IMR-90 (cell line): Measurements from ENCODE around the gene SERPINA10. TPM values are rescaled to one million over a fixed set of nuclear protein-coding genes. Genes with fewer than 3 reads are reported as not detected.

Experiments used
- ATAC-seq: fragments of 200-7000 bp; cut with Tn5 transposase; 2 replicates; pipeline ENCODE4 v1.9.1; 2020; ENCODE audit warnings: low read depth, mild to moderate bottlenecking, moderate library complexity
- BruUV-seq: library from RNA; stranded (reverse); fragments of 400-500 nt; replicated peaks from 2 replicates; lab custom pipeline; 2021; lab: Mats Ljungman, UMichigan
- CTCF ChIA-PET: fragments of 300-600 bp; formaldehyde crosslinking; extraction: SDS; loops from one replicate; lab custom pipeline; 2021; ENCODE audit warnings: antibody characterized with exemption; lab: Yijun Ruan, JAX
- POLR2A ChIA-PET: fragments of 300-600 bp; sonication (Branson Sonifier 250); formaldehyde crosslinking; loops from one replicate; lab custom pipeline; 2022; ENCODE audit warnings: antibody characterized with exemption; ENCODE audit not compliant: unreplicated experiment; lab: Charles Lee
- DNase-seq: peaks from one replicate; pipeline ENCODE4 v3.0.0; 2013
- H2AFZ ChIP-seq: replicated peaks from 2 replicates; pipeline ENCODE3; 2013; ENCODE audit warnings: low read length, mild to moderate bottlenecking; ENCODE audit not compliant: poor library complexity
- H2AK5ac ChIP-seq: 2 replicates; pipeline ENCODE4 v1.6.1; 2013; ENCODE audit warnings: low read depth, low read length, inconsistent platforms
- H2AK9ac ChIP-seq: replicated peaks from 2 replicates; pipeline ENCODE3; 2013; ENCODE audit warnings: mild to moderate bottlenecking, low read depth, low read length, moderate library complexity; ENCODE audit not compliant: poor library complexity
- H2BK120ac ChIP-seq: 2 replicates; pipeline ENCODE4 v1.6.1; 2013; ENCODE audit warnings: low read depth, low read length, inconsistent platforms
- H2BK15ac ChIP-seq: 3 replicates; pipeline ENCODE4 v1.6.1; 2013; ENCODE audit warnings: low read depth, low read length, inconsistent platforms
- H2BK20ac ChIP-seq: 2 replicates; pipeline ENCODE4 v1.6.1; 2013; ENCODE audit warnings: low read depth, mild to moderate bottlenecking, inconsistent platforms, low read length, moderate library complexity
- H2BK5ac ChIP-seq: 2 replicates; pipeline ENCODE4 v1.6.1; 2013; ENCODE audit warnings: mild to moderate bottlenecking, low read depth, low read length, inconsistent platforms; ENCODE audit not compliant: poor library complexity, severe bottlenecking
- H3K14ac ChIP-seq: replicated peaks from 2 replicates; pipeline ENCODE4 v1.6.1; 2013; ENCODE audit warnings: low read depth, low read length, inconsistent platforms
- H3K18ac ChIP-seq: 2 replicates; pipeline ENCODE4 v1.6.1; 2013; ENCODE audit warnings: low read depth, low read length, control low read depth
- H3K23ac ChIP-seq: 2 replicates; pipeline ENCODE4 v1.6.1; 2013; ENCODE audit warnings: low read depth, low read length, inconsistent platforms
- H3K27ac ChIP-seq: 2 replicates; pipeline ENCODE4 v1.5.1; 2013; ENCODE audit warnings: mild to moderate bottlenecking, control low read depth, low read length; ENCODE audit not compliant: insufficient read depth
- H3K27me3 ChIP-seq: 2 replicates; pipeline ENCODE4 v1.6.1; 2013; ENCODE audit warnings: low read length; ENCODE audit not compliant: control insufficient read depth, insufficient read depth
- H3K36me3 ChIP-seq: 2 replicates; pipeline ENCODE4 v1.6.1; 2013; ENCODE audit warnings: low read length, mixed read lengths; ENCODE audit not compliant: control insufficient read depth, insufficient read depth
- H3K4ac ChIP-seq: 2 replicates; pipeline ENCODE4 v1.6.1; 2013; ENCODE audit warnings: low read depth, low read length, inconsistent platforms
- H3K4me1 ChIP-seq: 2 replicates; pipeline ENCODE4 v1.6.1; 2013; ENCODE audit warnings: low read length, mixed read lengths; ENCODE audit not compliant: control insufficient read depth, insufficient read depth
- H3K4me2 ChIP-seq: 2 replicates; pipeline ENCODE4 v1.6.1; 2013; ENCODE audit warnings: low read depth, mild to moderate bottlenecking, control low read depth, low read length, moderate library complexity
- H3K4me3 ChIP-seq: 2 replicates; pipeline ENCODE4 v1.5.1; 2013; ENCODE audit warnings: low read depth, mild to moderate bottlenecking, control low read depth, low read length, moderate library complexity; ENCODE audit not compliant: insufficient read depth
- H3K56ac ChIP-seq: 2 replicates; pipeline ENCODE4 v1.6.1; 2013; ENCODE audit warnings: low read length, inconsistent platforms; ENCODE audit not compliant: insufficient read depth; ENCODE audit errors: extremely low read depth
- H3K79me1 ChIP-seq, 2 experiments: 2 replicates each; pipeline ENCODE4 v1.6.1; 2013; ENCODE audit warnings: low read length in 2 of 2, inconsistent platforms in 1 of 2, low read depth in 1 of 2
- H3K9ac ChIP-seq: 2 replicates; pipeline ENCODE4 v1.6.1; 2013; ENCODE audit warnings: low read depth, low read length, control low read depth
- H3K9me1 ChIP-seq: 2 replicates; pipeline ENCODE4 v1.6.1; 2013; ENCODE audit warnings: low read length, inconsistent platforms; ENCODE audit not compliant: insufficient read depth
- H3K9me3 ChIP-seq: 2 replicates; pipeline ENCODE4 v1.6.1; 2013; ENCODE audit warnings: low read length; ENCODE audit not compliant: control insufficient read depth, insufficient read depth
- H4K20me1 ChIP-seq: 2 replicates; pipeline ENCODE4 v1.6.1; 2013; ENCODE audit warnings: low read length, inconsistent platforms; ENCODE audit not compliant: insufficient read depth
- H4K5ac ChIP-seq: 2 replicates; pipeline ENCODE4 v1.6.1; 2013; ENCODE audit warnings: mild to moderate bottlenecking, low read depth, low read length, control low read depth
- H4K8ac ChIP-seq, 2 experiments: 2 replicates each; pipeline ENCODE4 v1.6.1; 2013; ENCODE audit warnings: low read depth in 2 of 2, low read length in 2 of 2, control low read depth in 1 of 2, inconsistent platforms in 1 of 2
- H4K91ac ChIP-seq: 2 replicates; pipeline ENCODE4 v1.6.1; 2013; ENCODE audit warnings: low read depth, low read length, inconsistent platforms; ENCODE audit not compliant: insufficient read depth
- BHLHE40 ChIP-seq: fragments of 150-350 bp; IDR thresholded peaks from 2 replicates; pipeline ENCODE4 v1.6.1; 2016; ENCODE audit warnings: mild to moderate bottlenecking, low read depth, low read length
- CEBPB ChIP-seq: IDR thresholded peaks from 2 replicates; pipeline ENCODE4 v1.6.1; 2012; ENCODE audit warnings: low read depth, low read length, improper control_type of control experiment
- CHD1 ChIP-seq: IDR thresholded peaks from 2 replicates; pipeline ENCODE4 v1.6.1; 2012; ENCODE audit warnings: low read depth, low read length, improper control_type of control experiment
- FOS ChIP-seq: fragments of 150-350 bp; IDR thresholded peaks from 2 replicates; pipeline ENCODE4 v1.6.1; 2016; ENCODE audit warnings: low read depth, low read length
- MAZ ChIP-seq: IDR thresholded peaks from 2 replicates; pipeline ENCODE4 v1.6.1; 2012; ENCODE audit warnings: low read depth, mild to moderate bottlenecking, low read length, improper control_type of control experiment, moderate library complexity, borderline replicate concordance
- MXI1 ChIP-seq: IDR thresholded peaks from 2 replicates; pipeline ENCODE4 v1.6.1; 2012; ENCODE audit warnings: low read depth, mild to moderate bottlenecking, low read length, moderate library complexity, borderline replicate concordance
- NFE2L2 ChIP-seq: fragments of 150-350 bp; IDR thresholded peaks from 2 replicates; pipeline ENCODE4 v1.6.1; 2016; ENCODE audit warnings: low read depth, mild to moderate bottlenecking, low read length
- POLR2A ChIP-seq: IDR thresholded peaks from 2 replicates; pipeline ENCODE4 v1.6.1; 2012; ENCODE audit warnings: mild to moderate bottlenecking, low read depth, low read length
- RAD21 ChIP-seq: IDR thresholded peaks from 2 replicates; pipeline ENCODE4 v1.6.1; 2012; ENCODE audit warnings: low read length, improper control_type of control experiment
- RCOR1 ChIP-seq: IDR thresholded peaks from 2 replicates; pipeline ENCODE4 v1.6.1; 2012; ENCODE audit warnings: mild to moderate bottlenecking, low read length, improper control_type of control experiment; ENCODE audit not compliant: insufficient replicate concordance
- RFX5 ChIP-seq: IDR thresholded peaks from 2 replicates; pipeline ENCODE4 v1.8.0; 2012; ENCODE audit warnings: low read depth, mild to moderate bottlenecking, low read length, moderate library complexity
- SMC3 ChIP-seq: fragments of 150-350 bp; IDR thresholded peaks from 2 replicates; pipeline ENCODE4 v1.6.1; 2016; ENCODE audit warnings: low read depth, mild to moderate bottlenecking, antibody characterized with exemption, low read length, moderate library complexity
- USF2 ChIP-seq: fragments of 150-350 bp; IDR thresholded peaks from 2 replicates; pipeline ENCODE4 v1.6.1; 2017; ENCODE audit warnings: mild to moderate bottlenecking, antibody characterized with exemption, low read length, low read depth
- WGBS, 2 experiments: methylation state at CpG; one replicate each; pipeline versions ENCODE4 v1.1.5 to v1.1.7; 2013; ENCODE audit warnings: missing lambda C conversion rate in 2 of 2; ENCODE audit not compliant: insufficient read length in 1 of 2; ENCODE audit errors: extremely low coverage in 2 of 2; 5-methylcytosine and 5-hydroxymethylcytosine counted together
- dilution Hi-C: fragments of 300-500 bp; cut with HindIII; formaldehyde crosslinking; loops from one replicate; pipeline ENCODE4 v1.14.3; 2018; ENCODE audit warnings: low sequenced_read_pairs; ENCODE audit not compliant: unreplicated experiment
- in situ Hi-C: fragments of 300-500 bp; cut with MboI; formaldehyde crosslinking; loops from 3 replicates; pipeline ENCODE4 v1.14.3; 2019; ENCODE audit warnings: low sequenced_read_pairs, inconsistent platforms, mixed read lengths
- intact Hi-C: fragments of 100-400 bp; cut with micrococcal nuclease; formaldehyde crosslinking; loops from 2 replicates; pipeline ENCODE4 v1.10.0; 2022
- polyA plus RNA-seq, 3 experiments: library from polyadenylated mRNA; depleted of rRNA; stranded (reverse); fragments of >200 nt; gene quantifications; 2 replicates each; pipeline ENCODE4 v1.2.3, GENCODE V29; 2012; ENCODE audit warnings: low replicate concordance in 1 of 3
- total RNA-seq: library from RNA; depleted of rRNA; stranded (reverse); fragments of >200 nt; gene quantifications from 2 replicates; pipeline ENCODE4 v1.2.3, GENCODE V29; 2012
- TF ChIP-seq, protein P1 (sequence below): fragments of 150-350 bp; IDR thresholded peaks from 2 replicates; pipeline ENCODE4 v1.6.1; 2016; ENCODE audit warnings: low read depth, mild to moderate bottlenecking, low read length, moderate library complexity, borderline replicate concordance

SERPINA10 gene
- total and polyA plus RNA-seq, 2 of the 4 experiments (the other 2 are of a cell fraction), result not detected

GRCh38 chr14:94291159-94291905 lies 1.7 kb downstream of the SERPINA10 start:
- dilution Hi-C loops, result no loop called here

More at GRCh38 chr14:94291159-94291905, 1.7 kb downstream of the SERPINA10 start:
- H3K18ac ChIP-seq, result no peak overlapping the region
- no peak overlapping the region for H2BK5ac ChIP-seq
- no peak overlapping the region for H4K91ac ChIP-seq
- H2AK9ac ChIP-seq, result no peak overlapping the region
- DNase-seq (no peak), ATAC-seq (no peak)
- H3K79me1 ChIP-seq, result no peaks in the 10 kb centered on the region
- no peak overlapping the region for H3K27ac ChIP-seq
- H3K56ac ChIP-seq, result no peak overlapping the region
- H4K8ac ChIP-seq, result no peak overlapping the region
- H3K4me3 ChIP-seq, result no peak overlapping the region
- H3K4me1 ChIP-seq, result no peaks in the 10 kb centered on the region
- WGBS, 2 experiments, result 75% methylated on average over 5 of the region's 13 CpGs; no CpG with 5 or more reads in 1 of the 2 experiments
- no peaks in the 10 kb centered on the region for H3K36me3 ChIP-seq
- no peak overlapping the region for H4K5ac ChIP-seq
- no peak overlapping the region for H2AK5ac ChIP-seq
- no peak overlapping the region for H3K23ac ChIP-seq
- no peak overlapping the region for H3K4ac ChIP-seq
- ChIA-PET POLR2A (no interaction called here), CTCF (no interaction called here)
- intact Hi-C loops, result no loop called here
- H4K20me1 ChIP-seq, result no peaks in the 10 kb centered on the region; the same call in 1 of the 2 replicates
- no peak overlapping the region for H2BK15ac ChIP-seq
- no peak overlapping the region for H3K14ac ChIP-seq
- H3K27me3 ChIP-seq, result no peaks in the 10 kb centered on the region
- no peak overlapping the region for H2BK20ac ChIP-seq
- no peaks in the 10 kb centered on the region for H3K9me1 ChIP-seq
- H2AFZ ChIP-seq, result no peak overlapping the region
- peaks cover 4% of the 10 kb centered on the region; the same call in 1 of the 2 replicates for H3K9me3 ChIP-seq
- TF ChIP-seq POLR2A, result no peak
- TF ChIP-seq RCOR1, result no peak
- TF ChIP-seq RAD21, result no peak
- TF ChIP-seq RFX5, result no peak
- TF ChIP-seq CHD1, result no peak
- no peak for TF ChIP-seq USF2
- TF ChIP-seq FOS, result no peak
- no peak for TF ChIP-seq BHLHE40
- TF ChIP-seq MAZ, result no peak
- TF ChIP-seq, protein P1, sequence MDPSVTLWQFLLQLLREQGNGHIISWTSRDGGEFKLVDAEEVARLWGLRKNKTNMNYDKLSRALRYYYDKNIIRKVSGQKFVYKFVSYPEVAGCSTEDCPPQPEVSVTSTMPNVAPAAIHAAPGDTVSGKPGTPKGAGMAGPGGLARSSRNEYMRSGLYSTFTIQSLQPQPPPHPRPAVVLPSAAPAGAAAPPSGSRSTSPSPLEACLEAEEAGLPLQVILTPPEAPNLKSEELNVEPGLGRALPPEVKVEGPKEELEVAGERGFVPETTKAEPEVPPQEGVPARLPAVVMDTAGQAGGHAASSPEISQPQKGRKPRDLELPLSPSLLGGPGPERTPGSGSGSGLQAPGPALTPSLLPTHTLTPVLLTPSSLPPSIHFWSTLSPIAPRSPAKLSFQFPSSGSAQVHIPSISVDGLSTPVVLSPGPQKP, result no peak
- no peak for TF ChIP-seq CEBPB
- no peak for TF ChIP-seq MXI1
- TF ChIP-seq SMC3, result no peak
- TF ChIP-seq NFE2L2, result no peak
- no peak overlapping the region for H3K9ac ChIP-seq
- H2BK120ac ChIP-seq, result no peak overlapping the region
- in situ Hi-C loops, result no loop called here
- no peak overlapping the region for H3K4me2 ChIP-seq
- no TSS peak for BruUV-seq
